Putamen (tissue), 1 donor: ENCODE data around the gene TRIM8.
A peak's percentile ranks its signal among the peaks of the same experiment; 100 is the strongest.
"Not testable (repeated sequence)": the region's sequence is repeated elsewhere in the genome, so short reads cannot be mapped to it uniquely, and the experiment has no call there.

ENCODE experiments used
- DNase-seq: peaks from one replicate; pipeline ENCODE4 v3.0.0-alpha.2; 2016; ENCODE audit warnings: low spot score

TRIM8 gene

DNA sequence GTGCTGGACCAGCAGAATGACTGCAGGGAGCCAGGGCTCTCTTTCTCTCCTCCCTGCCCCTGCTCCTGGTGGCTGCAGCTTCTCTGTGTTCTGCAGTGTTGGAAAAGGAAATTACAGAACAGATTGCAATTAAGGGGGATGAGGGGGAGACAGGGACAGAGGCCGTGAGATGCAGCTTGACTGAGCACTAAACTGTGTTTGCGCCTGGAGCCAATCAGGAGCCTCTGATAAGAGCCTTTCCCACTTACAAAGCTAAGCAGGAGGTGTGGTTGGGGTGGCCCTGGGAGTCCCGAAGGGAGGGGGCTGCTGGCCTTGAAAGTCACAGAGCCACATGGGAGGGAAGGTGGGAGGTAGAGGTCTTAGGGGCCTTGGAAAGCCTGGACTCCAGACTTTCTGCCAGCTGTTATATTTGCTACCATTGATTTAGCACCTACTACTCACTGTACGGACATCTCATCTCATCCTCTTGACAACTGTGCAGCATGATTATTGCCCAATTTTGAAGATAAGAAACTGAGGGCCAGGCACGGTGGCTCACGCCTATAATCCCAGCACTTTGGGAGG is 26.7 kb downstream of the TRIM8 start:
- no peak for DNase-seq

DNA sequence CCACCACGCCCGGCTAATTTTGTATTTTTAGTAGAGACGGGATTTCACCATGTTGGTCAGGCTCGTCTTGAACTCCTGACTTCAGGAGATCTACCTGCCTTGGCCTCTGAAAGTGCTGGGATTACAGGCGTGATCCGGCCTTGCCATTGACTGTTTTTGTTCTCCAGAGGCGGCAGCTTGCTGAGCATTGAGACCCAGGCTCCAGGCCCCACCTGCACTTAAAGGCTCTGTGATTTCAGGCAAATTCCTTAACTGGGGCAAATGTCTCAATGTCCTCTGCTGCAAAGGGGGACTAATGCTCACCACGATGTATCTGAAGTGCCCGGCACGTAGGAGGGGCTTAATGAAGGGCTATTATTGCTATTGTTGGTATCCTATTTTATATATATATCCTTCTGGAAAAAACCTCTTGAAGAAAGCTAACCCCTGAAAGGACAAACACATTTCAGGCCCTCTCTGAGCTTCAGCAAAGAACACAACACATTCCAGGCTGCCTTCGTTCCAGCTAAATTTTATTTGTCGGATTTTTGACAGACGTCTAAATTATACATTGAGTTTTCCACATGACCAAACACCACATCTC is 29.0 kb downstream of the TRIM8 start:
- DNase-seq, result no peak

DNA sequence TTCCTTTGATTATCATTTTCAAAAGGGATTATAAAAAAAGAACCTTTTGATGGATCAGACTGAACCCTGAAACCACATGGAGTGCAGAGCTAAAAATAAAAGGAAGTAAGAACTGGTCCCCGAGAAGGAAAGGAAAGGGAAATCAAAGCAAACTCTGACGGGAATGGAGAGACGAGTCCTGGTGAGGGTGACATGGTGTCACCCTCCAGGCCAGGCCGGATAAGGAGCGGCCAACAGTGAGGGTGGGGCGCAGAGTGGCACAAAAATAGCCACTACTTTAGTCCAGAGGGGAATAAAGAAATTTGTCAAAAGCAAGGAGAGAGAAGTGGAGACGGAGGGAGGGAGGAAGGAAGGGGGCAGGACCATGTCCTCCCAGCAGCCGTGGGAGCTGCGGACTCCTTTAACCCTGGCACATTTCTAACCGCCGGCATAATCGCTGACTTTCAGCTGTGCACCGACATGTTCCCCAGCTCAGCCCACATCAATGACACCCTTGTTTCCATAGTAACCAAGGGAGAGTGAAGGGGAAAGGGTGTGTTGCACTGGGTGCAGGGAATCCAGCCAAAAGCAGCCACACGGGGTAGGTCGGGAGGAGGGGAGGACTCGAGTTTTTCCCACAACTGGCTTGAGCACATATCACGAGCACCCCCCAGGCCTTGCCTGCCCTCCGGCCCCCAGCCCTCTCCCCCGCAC is 29.7 kb downstream of the TRIM8 start:
- peak; percentile 86 for DNase-seq

DNA sequence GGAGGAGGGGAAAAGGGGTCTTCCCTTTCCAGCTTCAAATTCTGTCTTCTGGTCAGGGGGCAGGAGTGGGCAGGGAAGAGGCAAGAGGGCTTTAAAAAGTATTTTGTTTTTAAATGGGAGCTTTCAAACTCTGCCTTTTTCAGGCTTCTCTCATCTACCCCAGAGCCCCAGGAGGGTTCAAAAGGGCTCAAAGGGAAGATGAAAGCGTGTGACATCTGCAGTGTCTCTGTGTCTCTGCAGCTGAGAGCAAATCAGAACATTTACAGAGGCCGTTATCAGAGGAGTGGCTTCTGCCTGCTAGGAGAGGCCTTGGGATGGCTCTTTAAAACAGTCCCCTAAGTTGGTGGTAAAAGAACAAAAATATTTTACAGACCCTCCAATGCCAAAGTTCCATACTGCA is 30.3 kb downstream of the TRIM8 start:
- no peak for DNase-seq

DNA sequence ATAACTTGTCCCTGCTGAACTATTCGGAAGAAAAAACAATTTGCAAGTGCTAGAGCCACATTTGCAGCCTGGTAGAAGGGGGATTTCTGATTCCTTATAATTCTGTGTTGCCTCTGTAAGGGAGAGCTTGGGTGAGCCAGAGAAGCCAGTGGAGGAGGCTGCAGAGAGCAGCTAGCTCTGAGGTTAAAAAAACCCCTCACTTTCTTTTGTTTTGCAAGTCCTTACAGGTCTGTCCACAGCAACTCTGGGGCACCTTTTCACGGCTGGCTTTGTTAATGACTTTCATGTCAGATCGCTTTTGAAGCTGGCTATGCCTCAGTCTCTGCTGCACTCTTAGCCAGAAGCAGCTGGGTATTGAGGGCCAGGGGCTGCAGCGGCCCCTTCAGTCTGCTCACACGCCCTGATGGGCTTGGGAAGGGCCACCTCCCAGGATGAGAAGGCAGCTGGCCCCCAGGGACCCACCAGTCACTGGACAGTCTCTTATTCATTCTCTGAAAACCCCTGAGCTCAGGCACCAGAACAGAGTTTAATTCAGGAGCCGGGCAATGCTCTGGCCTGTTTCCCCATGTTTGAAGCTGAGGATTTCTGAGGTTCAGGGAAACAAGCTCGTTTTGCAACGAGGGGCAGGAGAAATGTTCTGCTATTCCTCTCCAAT is 30.9 kb downstream of the TRIM8 start:
- no peak for DNase-seq

DNA sequence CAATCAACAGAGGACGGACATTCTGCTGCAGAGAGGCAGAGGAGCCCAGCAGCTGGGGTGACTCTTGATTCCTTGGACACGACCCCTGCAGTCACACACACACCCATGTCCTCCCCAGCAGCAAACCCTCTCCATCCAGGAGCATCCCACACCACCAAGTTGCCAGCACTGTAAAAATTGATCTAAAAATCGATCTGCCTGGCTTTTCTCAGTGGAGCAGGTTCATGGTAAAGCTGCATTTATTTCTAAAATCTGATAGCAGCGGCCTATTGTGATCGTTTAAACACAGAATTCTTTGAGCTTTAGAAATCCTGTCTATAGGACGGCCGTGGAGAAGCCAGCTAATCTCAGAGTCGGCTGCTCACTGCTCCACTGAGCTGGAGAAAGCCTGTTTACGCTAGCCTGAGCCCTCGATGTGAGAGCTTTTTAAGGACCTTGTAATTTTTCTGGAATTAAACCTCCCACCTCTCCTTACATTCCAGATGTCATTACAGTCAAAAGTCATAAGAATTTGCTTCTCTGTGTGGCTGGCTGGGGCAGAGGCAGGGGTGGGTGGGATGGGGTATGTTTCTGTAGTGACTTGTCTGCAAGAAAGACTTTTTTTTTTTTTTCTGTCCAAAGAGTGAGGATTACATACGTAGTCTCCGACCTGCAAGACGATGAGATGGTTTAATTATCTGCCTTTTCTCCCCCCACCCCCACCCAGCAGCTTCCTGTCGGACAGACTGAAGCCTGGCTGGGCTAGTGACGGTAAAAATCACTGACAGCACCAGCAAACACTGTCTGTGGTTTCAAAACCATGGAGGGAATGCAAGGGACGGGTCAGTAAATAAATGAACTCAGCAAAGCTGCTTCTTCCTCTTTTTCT is 31.6 kb downstream of the TRIM8 start:
- no peak for DNase-seq

DNA sequence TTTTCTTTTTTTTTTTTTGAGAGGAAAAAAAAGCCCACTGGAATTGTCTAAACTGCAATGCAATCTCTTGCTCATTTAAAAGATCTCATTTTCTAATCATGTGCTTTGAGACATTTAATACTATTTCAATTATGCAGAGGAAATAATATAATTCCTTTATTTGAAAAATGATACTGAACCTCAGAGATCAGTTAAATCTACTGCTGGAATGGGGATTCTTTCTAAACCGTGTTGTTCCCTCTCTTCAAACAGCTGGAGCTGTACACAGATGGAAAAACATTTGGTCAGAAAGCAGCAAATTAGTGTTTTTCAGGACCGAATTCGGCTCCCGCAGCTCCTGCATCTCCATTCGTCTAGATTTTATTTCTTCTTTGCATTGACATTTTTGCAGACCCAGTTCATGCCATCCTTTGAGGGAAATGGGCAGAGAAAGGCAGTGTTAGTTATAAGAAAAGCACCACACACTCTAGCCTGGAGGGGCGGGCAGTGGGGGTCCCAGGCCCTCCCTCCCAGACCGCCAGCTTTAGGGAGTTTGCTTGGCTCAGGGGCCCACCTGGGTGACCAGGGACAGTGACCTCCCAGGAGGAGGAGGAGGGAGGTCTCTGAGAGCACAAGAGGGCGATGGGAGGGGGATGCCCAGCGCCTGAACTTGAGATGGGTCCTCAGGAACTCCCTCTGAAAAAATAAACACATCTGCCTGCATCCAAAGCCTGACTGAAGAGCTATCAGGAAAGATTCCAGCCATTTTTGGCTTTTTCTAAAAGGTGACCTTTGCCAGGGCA is 32.4 kb downstream of the TRIM8 start:
- DNase-seq, result no peak

DNA sequence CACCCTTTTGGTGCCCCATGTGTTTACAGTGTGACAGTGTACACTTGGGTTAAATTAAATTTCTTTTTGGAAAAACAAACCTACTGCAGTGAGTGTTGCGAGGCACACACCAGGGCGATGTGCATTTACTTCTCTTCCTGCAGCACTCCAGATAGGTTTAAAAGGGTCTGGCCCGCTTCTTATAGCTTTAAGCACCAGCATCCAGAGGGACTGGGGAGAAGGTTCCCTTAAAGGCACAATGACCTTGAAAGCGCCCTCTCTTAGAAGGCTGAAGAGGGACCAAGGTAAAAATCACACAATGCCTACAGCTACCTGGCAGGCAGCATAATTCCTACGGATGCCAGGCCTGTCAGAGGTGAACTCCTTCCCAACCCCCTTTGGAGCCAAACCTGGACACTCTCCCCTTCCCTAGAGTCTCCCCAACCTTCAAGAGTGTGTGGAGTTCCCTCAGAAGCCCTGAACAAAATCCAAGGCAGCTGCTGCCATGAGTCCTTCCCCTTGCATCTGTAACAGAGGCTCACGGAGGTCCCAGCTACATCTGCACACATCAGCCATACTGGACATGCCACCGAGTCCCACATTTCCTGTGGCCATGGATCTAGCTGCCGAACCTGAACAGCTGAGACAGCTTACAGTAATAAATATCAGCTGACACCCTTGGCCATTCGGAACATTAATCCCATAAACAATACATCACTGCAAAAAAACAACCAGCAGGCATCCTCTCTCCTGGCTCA is 33.2 kb downstream of the TRIM8 start:
- no peak for DNase-seq

DNA sequence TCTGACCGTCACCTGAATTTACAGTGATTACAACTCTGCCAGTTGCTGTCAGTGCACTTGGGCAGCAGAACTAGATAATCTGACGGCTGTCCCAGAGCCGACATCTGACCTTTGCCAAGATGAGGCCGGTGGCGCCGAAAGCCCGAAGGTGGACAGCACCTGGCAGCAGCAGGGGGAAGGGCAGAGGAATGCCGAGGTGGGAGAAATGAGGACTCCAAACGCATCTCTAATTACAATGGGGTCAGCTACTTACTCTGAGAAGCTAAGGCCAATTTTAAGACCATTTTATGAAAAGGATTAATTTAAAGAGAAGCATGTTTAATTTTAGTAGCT is 33.8 kb downstream of the TRIM8 start:
- DNase-seq, result no peak

DNA sequence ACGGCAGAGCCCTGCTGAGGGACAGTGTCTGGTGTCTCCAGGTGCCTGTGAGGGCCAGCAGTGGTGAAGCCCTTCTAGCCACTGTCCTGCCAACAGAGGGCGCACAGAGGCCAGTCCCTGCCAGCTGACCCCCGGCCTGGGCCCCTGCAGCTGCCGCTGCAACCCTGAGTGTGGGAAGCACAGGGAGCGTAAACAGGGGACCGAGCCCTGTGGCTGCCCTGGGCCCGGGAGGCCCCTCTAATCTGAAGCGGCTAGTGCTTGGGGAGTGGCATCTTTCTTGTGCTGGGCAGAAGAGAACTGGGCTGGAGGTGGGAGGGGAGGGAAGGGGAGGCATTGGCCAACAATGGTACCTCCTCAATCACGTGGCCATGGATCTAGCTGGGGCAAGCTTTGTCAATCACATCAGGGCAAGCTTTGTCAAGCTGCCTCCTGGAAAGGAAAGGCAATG is 34.6 kb downstream of the TRIM8 start:
- peak; percentile 75 for DNase-seq

DNA sequence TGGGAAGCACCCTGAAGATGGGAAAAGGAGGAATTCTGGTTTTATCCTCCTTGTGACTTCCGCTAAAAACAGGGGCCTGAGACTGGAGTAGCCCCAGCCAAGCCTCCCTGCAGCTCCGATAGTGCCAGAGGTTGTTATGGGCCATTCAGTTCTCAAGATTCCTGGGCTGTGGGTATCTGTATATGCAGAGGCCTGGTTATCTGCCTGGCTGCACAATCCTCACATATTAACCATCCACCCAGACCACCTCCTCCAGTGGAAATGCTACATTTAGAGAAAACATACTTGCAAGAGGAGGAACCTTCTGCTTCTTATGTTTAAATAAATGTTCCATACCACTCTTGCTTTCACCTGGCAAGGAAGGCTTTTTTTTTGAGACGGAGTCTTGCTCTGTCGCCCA is 35.3 kb downstream of the TRIM8 start:
- no peak for DNase-seq

DNA sequence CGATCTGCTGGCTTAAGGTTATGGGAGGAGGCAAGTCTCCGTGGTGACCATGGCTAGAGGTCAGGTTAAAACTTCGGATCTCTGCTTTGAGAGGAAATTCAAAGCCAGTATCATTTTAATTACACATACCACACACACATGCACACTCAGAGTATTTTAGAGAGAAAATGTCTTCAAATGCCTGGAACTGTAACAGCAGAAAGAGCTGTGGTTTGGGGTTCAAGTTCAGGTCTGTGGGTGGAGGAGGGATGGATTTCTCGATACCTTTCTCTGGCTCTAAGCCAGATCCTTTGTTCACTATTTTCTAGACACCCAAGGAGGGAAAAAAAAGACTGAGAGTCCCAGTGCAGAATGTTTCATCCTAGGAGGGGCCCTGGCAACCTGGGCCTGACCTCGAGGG is 37.4 kb downstream of the TRIM8 start:
- DNase-seq, result no peak

DNA sequence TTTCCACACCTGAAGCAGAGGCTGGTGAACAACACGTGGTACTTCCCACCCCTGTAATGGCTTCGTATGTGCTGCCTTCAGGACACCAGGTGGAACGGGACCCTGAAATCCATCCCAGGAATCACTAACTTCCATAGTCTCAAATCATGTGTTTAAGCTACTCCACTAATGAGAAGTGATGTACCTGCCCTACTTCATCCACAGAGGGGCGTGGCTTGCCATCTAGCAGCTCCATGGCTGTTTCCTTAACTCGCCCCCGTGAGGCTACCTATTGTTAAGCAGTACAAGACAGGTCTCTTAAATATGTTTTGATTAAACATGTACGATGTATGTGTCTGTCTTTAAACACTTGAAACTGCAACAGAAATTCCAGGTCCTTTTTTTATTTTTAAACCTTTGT is 38.1 kb downstream of the TRIM8 start:
- no peak for DNase-seq

DNA sequence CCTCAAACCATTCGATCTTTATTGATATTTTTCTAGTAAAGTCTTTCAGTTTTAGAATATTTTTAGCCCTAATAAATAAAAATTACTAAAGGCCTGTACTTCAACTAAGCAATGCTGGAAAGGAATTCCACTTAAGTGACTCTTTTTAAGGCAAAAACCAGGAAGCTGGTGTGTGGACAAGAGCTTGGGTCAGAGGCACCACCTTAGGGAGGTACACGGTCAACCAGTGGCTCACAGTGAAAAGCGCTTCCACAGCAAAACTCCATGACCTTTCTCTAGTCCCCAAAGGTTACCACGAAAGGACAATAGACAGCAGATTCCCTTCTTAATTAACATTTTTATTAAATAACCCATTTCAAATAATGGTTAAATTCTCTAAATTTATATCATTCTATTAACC is 38.7 kb downstream of the TRIM8 start:
- no peak for DNase-seq

DNA sequence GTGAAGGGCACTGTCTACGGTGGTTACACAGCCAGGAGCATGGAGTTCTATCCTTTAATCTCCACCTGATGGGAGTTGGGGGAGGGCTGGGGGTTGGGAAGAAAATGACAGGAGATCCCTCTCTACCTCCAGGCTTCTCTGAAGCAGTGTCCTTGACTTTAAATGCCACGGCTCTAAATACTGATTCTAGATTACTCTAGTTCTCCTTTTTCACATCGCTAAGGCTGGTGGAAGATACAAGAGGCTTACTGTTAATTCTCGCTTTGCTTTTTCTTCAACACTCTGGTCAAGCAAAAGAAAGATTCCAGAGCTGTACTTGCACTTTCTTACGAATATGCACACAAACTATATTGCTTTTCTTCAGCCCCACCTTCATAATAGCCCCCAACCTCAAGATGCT is 39.5 kb downstream of the TRIM8 start:
- DNase-seq, result no peak

DNA sequence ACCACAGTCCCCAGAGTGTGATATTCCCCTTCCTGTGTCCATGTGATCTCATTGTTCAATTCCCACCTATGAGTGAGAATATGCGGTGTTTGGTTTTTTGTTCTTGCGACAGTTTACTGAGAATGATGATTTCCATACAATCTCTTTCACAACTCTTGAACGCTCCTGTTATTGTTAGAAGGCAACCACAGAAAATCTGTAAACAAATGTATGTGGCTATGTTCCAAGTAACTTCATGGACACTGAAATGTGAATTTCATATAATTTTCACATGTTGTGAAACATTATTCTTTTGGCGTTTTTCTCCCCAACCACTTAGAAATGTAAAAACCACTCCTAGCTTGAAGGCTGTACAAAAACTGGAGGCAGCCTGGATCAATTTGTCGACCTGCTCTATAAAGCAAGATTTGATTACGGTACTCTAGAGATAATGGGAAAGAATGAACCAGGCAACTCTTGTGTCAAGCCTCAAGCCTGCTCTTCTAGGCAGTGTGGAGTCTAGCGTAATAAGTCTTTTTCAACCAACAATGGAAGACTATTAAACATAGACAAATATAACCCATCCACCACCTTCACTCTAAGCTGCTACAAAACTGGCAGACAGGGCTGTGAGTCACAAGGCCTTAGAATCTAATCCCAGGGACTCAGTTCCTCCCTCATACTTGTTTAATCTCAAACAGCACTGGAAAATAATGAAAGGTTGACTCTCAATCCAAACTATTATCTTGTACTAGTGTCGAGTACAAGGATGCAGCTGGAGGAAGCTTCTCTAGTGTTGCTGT is 47.2 kb downstream of the TRIM8 start:
- no peak for DNase-seq

DNA sequence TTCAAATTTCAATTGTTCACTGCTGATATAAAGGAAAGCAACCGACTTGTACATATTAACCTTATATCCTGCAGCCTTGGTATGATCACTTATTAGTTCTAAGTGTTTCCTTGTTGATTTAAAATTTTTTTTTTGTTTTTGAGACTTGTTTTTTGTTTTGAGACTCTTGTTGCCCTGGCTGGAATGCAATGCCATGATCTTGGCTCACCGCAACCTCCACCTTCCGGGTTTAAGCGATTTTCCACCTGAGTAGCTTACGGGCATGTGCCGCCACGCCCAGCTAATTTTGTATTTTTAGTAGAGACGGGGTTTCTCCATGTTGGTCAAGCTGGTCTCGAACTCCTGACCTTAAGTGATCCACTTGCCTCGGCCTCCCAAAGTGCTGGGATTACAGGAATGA is 51.1 kb downstream of the TRIM8 start:
- DNase-seq, result not testable (repeated sequence)

DNA sequence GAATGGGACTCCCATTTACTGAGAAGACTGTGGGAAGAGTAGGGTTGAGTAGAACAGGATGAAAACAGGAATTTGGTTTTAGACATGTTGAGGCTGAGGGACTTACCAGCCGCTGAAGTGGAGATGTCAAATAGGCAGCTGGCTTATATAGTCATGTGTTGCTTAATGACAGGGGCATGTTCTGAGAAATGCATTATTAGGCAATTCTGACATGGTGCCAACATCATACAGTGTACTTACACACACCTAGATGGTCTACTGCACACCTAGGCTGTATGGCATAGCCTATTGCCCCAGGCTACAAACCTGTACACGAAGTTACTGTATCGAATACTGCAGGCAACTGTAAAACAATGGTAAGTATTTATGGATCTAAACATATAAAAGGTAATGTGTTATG is 52.5 kb downstream of the TRIM8 start:
- no peak for DNase-seq

DNA sequence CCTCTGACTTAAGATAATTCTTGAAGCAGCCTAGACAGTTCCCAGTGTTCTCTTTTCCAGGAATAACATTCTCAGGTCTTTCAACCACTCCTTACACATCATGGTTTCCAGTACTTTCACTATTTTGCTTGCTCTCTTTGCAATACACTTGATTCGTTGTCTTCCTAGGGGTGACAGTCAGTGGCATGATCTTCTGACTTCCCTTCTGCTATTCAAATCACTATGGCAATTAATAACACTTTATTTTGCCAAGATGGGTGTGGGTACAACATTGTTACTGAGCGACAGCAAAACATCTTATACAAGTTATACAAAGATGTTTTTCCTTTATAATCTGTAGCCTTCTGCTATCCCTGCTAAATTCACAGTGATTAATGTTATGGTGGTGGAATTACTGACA is 54.6 kb downstream of the TRIM8 start:
- DNase-seq, result no peak

DNA sequence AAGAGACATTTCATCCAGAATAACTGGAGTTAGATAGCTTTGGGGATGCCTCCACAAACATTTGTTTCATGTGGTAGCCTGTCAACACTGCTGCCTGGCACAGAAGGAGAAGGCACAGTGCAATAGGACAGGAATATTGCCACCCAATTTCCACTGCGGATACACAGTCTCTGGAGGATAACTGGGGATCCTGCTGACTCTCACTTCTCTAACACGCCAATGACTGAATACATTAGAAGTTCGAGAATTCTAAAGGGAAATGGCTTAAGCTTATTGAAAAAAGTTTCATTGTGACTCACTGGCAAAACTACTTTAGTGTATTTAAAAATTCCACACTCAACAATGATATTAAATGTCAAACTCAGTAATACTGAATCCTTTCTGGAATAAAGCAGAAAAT is 57.0 kb downstream of the TRIM8 start:
- no peak for DNase-seq
